HPDE6-E6E7 (cell line): ENCODE data around the gene AHNAK.
"Not testable (repeated sequence)": the region's sequence is repeated elsewhere in the genome, so short reads cannot be mapped to it uniquely, and the experiment has no call there.

Source experiments
- DNase-seq: peaks from one replicate; pipeline ENCODE4 v3.0.0; 2011; ENCODE audit warnings: missing footprints; ENCODE audit errors: extremely low spot score

AHNAK gene

DNA sequence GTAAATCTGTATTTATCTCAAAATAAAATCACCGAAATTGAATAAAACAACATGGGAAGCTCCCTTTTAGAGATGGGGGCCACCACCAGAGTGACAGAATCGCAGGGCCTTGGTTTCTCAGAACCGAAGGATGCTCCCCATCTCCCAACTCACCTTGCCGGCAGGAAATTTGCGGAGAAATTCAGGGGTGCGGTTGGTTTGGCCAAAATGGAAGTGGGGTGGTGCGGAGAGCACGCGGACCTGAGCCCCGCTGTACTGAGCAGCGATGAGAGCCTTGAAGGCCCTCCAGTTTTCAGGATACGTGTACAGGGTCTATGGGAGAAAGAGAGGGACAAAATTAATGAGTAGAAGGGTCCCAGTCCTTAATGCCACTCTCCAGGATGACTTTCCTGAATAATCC lies 25.8 kb upstream of the AHNAK start:
- DNase-seq: no peak

DNA sequence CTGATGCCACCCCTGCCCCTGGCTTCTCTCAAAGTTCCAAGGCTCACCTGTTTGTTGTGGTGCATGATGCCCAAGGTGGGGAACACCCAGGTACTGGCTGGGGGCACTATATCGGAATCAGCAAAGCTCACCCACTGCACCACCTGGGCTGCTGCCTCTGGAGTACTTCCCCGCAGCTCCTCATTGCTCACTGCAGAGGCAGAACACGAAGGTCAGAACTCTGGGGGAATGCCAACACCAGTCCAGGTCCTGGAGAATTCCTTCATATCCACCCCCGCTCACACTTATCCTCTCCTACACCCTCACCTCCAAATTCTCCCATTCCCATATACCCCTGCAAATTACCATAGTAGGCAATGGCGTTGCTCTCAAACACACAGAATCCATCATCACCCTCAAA lies 24.9 kb upstream of the AHNAK start:
- DNase-seq: not testable (repeated sequence)

DNA sequence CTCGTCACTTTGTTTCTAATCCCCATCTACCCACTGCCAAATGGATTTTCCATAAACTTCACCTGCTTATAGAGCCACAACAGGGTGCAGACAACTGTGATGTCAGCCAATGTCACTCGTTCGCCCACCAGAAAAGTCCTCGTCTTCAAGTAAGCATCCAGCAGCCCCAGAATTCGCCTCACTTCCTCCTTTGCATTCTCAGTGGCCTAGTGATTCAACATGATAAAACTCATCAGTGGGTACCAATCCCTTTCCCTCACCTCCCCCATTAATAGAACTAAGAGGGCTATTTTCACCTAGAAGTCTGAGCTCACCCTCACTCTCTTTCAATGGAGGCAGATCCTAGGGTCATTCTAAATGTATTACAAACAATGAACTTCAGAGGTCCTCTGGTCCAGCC lies 24.3 kb upstream of the AHNAK start:
- not testable (repeated sequence) for DNase-seq

DNA sequence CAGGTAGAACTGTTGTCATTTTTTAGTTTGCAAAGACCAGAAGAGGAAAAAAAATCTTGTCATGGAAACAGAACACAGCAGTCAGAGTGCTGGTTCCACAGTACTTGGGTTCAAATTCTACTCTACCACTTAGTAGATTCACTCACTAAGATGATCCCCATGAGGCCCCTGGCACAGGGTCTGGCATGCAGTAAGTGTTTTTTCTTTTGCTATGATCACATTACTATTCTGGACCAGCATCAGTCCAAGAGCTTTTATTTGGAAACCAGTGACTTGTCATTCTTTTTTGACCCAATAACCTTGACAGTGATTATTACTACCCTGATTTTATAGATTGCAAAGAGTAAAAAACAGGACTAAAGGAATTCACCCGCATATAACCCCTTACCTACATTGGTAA lies 23.0 kb upstream of the AHNAK start:
- no peak for DNase-seq

DNA sequence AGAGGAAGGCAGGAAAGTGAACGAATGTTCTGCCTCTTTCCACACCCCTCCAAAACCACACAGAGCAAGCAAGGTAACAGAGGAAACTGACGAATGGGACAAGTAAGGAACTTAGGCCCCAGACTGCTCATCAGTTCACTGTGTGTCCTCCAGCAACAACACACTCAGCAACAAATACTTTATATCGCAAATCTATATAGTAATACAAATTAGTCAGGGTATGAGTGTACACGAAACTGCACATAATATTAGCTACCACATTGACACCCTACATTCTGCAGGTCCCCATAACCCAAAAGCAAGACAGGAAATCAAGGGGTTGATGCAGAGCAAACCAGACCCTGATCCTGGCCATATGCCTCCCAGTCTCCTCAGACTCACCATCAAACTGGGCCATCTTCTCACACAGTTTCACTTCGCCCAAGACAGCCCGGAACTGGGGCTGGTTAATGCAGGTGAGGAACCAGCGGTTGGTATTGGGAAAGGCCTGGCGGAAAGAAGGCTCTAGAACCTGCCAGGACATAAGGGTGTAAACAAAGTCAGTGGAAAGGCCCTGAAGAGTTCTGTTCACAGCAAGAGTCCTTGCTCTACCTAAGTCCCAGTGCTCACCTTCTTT lies 20.5 kb upstream of the AHNAK start:
- no peak for DNase-seq

DNA sequence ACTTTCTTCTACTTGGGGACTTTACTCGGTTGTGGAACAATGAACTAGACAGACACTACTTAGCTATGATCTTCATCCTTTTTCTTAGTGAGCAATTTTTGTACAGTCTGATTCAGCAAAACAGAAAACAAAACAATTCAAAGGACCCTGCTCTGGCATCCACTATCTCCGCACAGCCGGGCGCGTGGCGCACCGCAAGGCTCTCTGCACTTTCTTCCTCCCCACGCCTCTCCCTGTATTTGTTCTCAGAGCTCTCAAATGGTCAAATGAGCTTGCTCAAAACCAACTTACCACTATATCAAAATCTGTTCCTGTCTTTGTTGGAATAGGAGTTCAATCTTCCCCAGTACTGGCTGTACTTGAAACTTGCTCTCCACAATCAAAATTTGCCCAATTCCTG lies 19.6 kb upstream of the AHNAK start:
- no peak for DNase-seq

DNA sequence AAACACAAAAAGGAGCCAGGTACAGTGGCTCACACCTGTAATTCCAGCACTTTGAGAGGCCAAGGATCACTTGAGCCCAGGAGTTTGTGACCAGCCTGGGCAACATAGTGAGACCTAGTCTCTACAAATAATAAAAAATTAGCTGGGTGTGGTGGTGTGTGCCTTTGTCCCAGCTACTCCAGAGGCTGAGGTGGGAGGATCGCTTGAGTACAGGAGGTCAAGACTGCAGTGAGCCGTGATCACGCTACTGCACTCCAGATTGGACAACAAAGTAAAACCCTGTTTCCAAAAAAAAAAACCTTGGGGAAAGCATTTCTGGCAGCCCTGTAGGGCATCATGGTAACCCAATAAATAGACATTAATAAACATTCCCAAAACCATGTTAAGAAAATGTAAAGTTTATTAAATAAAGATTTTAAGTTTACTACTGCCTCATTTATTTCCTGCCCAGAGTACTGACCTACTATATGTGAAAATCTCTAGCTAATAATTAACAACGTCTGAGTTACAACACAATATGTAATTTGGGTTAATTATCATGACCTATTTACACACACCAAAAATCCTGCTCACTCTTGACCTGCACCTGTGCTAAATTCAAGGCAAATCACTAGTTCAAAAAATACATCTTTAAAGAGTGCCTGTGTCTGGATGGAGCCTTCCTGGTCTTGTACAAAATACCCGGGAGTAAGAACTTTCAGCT lies 18.6 kb upstream of the AHNAK start:
- DNase-seq: no peak

DNA sequence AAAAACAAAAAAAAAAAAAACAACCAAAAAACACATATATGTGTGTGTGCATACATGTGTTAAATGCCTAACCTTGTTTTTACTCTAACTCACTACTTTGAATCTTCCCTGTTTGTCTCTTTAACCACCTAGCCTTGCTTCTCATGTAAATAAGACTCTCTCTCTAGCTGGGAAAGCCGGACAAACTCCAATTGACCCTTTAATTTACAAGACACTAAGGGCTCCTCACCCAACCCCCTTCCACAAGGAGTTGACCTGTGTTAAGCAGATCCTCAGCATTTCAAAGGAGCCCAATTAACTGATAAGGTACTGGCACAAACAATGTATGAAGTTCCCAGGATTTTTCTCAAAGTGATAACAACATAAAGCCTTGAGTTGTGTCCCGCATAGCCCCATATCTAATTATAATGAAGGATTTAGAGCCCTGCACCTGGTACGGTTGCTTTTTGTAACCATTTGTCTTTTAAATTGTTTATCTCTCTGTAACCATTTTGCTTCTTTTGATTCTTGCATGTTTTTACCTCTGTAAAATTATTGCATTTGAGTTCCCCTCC lies 15.1 kb upstream of the AHNAK start:
- not testable (repeated sequence) for DNase-seq

DNA sequence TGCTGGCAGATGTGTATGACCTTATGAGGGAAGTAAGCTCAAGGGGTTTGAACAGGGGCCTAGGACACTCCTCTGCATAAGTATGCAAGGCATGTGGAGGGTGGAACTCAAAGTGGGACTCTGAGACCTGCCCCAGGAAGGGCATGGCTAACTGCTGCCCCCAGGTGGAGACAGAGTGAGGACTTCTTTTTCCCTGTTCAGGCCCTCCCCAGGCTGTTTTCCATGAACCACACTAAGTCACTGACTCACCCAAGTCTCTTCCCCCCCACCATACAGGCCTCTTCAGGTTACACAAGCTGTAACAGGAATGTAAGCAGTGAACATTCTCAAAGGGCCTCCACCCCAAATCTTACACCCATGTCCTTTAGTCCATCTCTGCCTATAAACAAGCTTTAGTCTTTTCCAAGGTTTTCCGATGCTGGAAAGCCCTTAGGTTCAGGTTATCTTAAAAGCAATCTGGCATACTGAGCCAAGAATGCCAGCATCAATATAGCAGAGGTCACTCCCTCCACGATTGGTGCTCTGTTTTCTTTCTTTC lies 14.0 kb upstream of the AHNAK start:
- no peak for DNase-seq

DNA sequence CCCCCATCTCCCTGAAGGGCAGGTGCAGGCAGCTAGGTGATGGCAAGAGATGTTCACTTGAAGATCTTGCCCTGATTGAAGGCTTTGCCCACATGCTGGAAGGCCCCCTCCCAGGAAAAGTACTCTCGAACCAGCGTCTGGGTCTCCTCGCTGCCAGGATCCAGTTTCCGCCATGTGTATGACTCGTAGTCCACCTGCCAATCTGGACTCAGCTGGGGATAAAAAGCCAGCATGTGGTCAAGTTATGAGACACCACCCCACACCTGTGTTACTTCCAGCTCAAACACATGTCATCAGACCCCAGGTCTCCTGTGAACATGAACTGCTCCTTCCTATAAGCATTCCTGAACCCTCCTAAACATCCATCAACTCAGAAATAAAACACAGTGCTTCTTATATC lies 13.0 kb upstream of the AHNAK start:
- DNase-seq: not testable (repeated sequence)

DNA sequence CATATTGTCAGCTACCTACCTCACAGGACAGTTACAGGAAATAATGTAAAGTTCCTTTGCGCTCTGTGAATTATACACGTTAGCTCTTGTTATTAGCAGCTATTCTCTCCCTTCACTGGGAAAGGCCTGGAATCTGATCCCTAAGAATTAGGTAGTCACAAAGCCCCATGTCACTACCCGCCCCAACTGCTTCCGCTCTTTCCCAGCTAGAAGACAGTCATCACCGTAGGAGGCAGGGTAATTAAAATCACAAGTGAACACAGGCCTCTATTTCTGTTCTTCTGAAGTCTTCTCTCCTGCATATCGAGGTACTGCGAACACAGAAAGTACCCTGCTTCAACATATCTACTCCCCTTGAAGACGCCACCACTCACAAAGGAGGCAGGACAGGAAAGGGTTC lies 12.6 kb upstream of the AHNAK start:
- DNase-seq: no peak

DNA sequence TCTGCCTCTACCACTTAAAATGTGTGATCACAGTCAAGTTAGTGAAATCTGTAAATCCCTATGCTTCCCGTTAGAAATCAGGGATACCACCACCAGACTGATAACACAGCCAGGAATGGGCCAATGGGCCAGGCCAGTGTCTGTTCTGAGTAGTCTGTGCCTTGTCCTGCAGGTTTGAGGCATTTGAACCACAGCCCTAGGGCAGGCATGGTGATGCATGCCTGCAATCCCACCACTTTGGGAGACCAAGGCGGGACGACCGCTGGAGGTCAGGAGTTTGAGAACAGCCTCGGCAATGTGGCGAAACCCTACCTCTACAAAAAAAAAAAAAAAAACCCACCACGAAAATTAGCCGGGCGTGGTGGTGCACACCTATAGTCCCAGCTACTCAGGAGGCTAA lies 12.1 kb upstream of the AHNAK start:
- no peak for DNase-seq

DNA sequence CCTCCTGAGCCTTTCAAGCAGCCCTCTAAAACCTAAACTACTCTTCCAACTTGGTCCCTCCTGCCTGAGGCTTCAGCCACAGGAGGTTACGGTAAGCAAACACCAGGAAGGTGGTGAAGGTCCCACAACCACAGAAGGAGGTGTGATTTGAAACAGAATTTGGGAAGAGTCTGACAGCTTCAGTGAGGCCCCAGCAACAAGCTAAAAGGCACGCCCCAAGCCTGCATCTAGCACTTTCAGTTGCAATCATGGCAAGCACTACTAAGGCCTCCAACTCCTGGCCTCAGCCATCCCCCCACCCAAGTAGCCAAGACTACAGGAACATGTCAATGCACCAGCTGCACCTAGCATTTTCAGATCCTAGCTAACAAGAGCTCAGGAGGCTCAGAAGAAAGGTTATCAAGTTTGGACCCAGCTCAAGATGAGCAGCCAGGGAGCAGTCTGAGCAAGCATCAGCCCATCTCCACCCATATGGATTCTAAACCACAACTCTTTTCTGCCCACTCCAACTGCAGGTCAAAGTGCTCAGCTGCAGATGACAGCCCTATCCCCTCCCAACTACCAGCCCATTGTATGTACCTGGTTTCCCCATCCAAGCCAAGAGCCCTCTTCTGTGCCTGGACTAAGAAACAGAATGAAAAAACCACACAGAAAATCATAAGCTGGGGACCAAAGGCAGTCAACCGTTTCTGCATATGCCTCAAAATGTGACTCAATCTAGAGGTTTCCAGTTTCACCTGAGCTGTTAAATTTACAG lies 10.4 kb upstream of the AHNAK start:
- DNase-seq: no peak

DNA sequence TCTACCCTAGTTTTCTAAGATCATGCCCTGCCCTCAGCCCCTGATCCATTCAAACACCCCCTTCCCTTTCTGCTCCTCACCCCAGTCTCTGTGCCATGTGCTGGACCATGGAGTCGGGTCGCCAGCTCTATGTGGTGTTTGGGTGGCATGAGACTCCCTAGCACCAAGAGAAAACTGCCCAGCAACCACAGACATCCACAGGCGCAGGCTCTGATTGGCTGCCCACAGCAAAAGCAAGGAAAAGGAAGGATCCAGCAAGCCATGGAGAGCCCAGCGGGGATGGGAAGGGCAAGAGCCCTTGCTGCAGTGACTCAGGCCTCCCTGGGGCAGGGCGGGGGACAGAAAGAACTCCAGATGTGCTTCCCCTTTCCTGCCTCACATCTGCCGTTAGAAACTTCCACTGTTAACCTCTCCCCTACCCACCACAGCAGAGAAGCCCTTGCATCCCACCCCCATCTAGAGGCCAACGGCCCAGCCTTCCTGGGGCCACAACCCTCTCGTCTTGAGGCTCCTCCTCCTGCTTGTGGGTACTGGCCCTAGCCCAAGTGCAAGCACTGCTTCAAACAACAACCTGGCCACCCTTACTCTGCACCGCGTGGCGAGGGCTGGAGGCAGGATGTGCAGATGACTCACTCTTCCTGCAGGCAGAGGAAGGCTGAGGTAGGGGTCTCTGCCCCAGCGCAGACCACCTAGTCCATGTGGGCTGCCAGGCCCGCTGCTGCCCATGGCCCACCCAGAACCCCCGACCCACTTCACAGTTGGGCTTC lies 9.7 kb upstream of the AHNAK start:
- no peak for DNase-seq

DNA sequence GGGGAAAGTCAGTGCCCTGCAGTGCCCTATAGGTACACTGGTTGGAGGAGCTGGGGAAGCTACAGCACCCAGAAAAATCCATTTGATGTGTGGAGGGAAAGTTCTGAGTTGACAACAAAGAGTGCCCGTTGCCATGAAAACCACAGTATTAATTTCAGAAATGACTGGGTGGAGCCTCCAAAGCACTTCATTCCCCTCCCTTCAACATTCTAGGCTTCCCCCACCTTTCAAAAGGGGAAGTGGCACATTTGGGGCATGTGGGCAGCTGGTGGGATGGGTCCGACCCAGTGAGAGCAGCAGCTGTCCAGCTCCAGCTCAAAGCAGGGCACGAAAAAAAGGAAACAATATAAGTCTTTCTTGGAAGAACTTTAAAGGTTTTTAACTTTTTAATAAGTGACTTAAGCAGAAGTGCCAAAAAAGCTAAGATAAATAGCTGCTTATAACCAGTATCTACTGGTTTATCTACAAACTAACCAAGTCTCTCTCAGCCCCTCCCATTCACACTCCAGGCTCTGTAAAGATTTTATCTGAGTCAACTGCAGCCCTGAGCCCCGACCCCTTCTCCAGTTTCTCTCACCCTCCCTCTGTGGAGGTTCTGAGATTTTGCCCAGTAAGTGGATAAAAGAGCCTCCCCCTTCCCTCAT lies 9.0 kb upstream of the AHNAK start:
- DNase-seq: no peak

DNA sequence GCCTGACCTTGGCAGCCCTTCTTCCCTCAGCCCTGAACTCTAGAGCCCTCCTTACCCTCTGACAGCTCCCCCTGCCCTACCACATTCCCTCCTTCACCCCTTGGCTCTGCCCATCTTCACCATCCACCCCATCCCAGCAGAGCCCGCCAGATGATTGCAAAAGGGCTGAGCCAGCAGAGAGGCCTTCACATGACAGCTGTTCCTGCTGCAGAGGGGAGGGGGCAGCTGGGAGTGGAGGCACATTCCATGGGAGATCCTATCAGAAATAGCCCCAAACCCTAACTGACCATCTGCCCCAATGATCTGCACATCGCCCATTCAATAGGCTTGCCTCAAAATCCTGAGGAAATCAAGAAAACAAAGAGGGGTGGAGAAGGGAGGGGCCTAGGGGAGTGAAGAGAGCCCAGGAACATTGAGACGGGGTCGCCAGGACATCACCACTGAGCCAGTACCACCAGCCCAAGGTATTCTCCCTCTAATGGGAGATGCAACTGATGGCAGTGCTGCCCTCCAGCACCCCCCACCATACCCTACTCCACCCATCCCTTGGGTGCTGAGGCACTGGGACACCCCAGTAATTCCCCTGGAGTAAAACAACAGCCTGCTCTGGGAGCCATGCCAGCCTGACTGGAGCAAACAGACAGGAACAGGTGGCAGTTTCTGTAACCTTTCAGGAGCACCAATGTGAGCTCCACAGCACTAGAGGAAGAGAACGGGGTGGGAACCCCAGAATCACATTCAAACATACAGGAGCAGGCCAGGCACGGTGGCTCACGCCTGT lies 8.0 kb upstream of the AHNAK start:
- DNase-seq: no peak

DNA sequence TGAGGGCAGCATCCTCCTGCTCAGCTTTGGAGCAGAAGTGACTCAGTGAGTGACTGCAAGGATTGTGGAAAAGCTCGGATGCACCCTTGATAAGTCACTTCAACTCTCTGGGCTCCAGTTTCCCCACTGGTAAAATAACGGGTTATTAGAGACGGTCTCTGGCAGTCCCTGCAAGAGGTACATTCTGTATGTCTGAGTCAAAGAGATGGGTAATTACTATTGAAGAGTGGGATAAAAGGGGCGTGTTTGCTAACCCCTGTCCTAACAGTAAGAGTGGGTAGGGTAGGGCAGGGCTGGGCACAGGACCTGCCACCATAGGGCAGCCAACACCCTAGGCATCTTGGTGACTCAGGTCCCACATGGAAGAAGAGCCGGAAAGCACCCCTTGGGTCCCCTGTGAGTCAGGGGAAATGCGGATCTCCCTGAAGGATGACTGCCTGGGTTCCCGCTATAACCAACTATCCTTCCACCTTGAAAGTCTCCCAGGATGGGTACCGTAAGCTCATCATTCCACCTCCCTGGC lies 7.3 kb upstream of the AHNAK start:
- no peak for DNase-seq

DNA sequence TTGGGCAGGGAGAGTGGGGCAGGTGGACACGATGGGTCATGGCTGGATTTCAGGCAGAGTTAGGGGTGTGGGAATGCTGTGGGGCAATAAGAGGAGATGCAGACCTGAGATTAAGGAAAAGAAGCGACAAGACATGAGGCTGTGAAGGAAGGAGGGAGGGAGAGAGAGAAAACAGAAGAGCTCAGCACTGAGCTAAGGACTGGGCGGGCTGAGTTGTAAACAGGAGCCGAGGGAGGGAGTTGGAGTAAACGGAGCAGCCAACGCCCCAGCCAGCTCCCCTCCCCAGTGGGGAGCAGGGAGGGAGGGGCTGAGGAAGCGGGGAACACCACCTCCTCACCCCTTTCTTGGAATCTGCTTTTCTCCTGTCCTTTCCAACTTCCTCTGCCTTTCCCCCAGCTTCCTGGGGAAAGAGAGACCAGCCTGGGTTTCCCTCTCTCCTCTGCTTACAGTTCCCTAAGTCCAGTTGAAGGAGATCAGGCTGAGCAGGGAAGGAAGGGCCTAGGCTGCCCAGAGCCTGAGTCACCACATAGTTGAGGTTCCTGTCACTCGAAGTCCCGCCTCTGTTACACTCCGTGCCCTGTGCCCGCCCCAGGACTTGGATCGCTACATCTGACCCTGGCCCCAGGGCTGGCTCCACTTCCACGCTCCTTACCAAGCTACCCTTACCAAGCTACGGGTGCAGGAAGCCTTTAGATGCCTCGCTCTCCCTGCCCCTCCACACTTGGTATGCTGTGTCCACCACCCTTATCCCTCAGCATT lies 6.7 kb upstream of the AHNAK start:
- DNase-seq: no peak

DNA sequence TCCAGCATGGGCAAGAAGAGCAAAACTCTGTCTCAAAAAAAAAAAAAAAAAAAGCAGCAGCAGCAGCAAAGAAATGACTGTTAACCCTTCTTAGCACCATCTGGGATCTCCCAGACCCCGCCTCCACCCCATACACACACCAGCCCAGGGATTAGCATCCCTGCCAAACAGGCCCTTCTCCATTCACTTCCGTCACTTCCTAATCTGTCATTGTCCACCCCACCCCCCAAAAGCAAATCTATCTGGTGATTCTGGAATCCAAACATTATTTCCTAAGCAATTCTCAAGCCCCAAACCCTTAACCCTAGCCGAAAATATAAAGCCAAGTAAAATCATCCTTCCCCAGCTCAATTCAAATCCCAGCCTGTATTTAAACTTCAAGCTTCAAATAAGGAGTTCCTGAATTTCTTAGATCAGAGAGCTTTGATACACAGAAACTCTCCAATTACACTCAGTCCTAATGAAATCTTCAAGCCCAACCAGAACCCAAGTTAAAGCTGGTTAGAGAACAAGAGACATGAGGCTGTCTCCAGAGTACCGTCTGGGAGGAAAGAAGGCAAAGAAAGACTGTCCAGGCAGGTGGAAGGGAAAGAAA lies 6.0 kb upstream of the AHNAK start:
- DNase-seq: no peak
